H1 (cell line): ENCODE data around the gene PLEKHA3. TPM values are rescaled to one million over a fixed set of nuclear protein-coding genes. Genes with fewer than 3 reads are reported as not detected.

Experiments
- ATF3 ChIP-seq: IDR thresholded peaks from 2 replicates; pipeline ENCODE4 v1.6.1; 2011; ENCODE audit warnings: low read depth, mild to moderate bottlenecking, low read length; ENCODE audit not compliant: insufficient read depth
- CBX5 ChIP-seq: fragments of 300-800, 300-1000 bp; sonication (generic); IDR thresholded peaks from 2 replicates; pipeline ENCODE4 v1.7.1; 2016; ENCODE audit warnings: antibody characterized with exemption, low read length, low read depth
- CTBP2 ChIP-seq: IDR thresholded peaks from 2 replicates; pipeline ENCODE4 v1.7.0; 2011; ENCODE audit warnings: borderline replicate concordance, mild to moderate bottlenecking, moderate library complexity, mixed read lengths, low read length; ENCODE audit not compliant: insufficient read depth, insufficient read length
- CTCF ChIP-seq, 3 experiments: IDR thresholded peaks; 1 replicate in 2 of 3; 2 replicates in 1 of 3; pipeline versions ENCODE4 v1.5.1 to v1.6.1; 2011; ENCODE audit warnings: low read length in 3 of 3, mild to moderate bottlenecking in 3 of 3, inconsistent platforms in 2 of 3, low read depth in 1 of 3, moderate library complexity in 1 of 3; ENCODE audit not compliant: insufficient read depth in 1 of 3; ENCODE audit errors: control extremely low read depth in 1 of 3
- EP300 ChIP-seq, 2 experiments: IDR thresholded peaks; 1 replicate in 1 of 2; 2 replicates in 1 of 2; pipeline ENCODE4 v1.6.1; 2011 to 2012; ENCODE audit warnings: low read depth in 2 of 2, low read length in 2 of 2, mild to moderate bottlenecking in 2 of 2, borderline replicate concordance in 1 of 2, inconsistent platforms in 1 of 2, moderate library complexity in 1 of 2
- KDM1A ChIP-seq: fragments of 200-600, 300-600 bp; sonication (generic); IDR thresholded peaks from 2 replicates; pipeline ENCODE4 v1.7.1; 2016; ENCODE audit warnings: mild to moderate bottlenecking, low read length, borderline replicate concordance
- KDM4A ChIP-seq: IDR thresholded peaks from one replicate; pipeline ENCODE4 v1.7.1; 2012; ENCODE audit warnings: low read depth, mild to moderate bottlenecking, moderate library complexity, low read length, inconsistent platforms; ENCODE audit not compliant: severe bottlenecking
- PHF8 ChIP-seq: fragments of 200-600 bp; sonication (generic); conservative IDR thresholded peaks from 2 replicates; pipeline ENCODE4 v1.7.1; 2012; ENCODE audit warnings: low read depth, mild to moderate bottlenecking, inconsistent platforms, low read length, moderate library complexity
- POLR2A ChIP-seq, 2 experiments: IDR thresholded peaks; 1 replicate in 1 of 2; 2 replicates in 1 of 2; pipeline ENCODE4 v1.6.1; 2011; ENCODE audit warnings: low read depth in 2 of 2, low read length in 2 of 2, mild to moderate bottlenecking in 2 of 2; ENCODE audit errors: control extremely low read depth in 1 of 2
- POLR2AphosphoS5 ChIP-seq: IDR thresholded peaks from 2 replicates; pipeline ENCODE4 v1.6.1; 2011; ENCODE audit warnings: low read depth, low read length
- SIN3A ChIP-seq, 2 experiments: IDR thresholded peaks in 1 of 2; conservative IDR thresholded peaks in 1 of 2; 2 replicates each; pipeline ENCODE4 v1.6.1; 2011 to 2012; ENCODE audit warnings: low read length in 2 of 2, improper control_type of control experiment in 1 of 2, low read depth in 1 of 2, mild to moderate bottlenecking in 1 of 2
- TAF1 ChIP-seq: IDR thresholded peaks from 2 replicates; pipeline ENCODE4 v1.6.1; 2011; ENCODE audit warnings: mild to moderate bottlenecking, low read depth, low read length
- TBP ChIP-seq: IDR thresholded peaks from 2 replicates; pipeline ENCODE4 v1.6.1; 2011; ENCODE audit warnings: low read depth, low read length, improper control_type of control experiment
- polyA plus RNA-seq, 7 experiments: library from polyadenylated mRNA; depleted of rRNA in 3 of 7; stranded (reverse) in 5 of 7; unstranded in 2 of 7; fragments of >200 nt in 5 of 7; fragments of 200-250 nt in 2 of 7; gene quantifications; 1 replicate in 5 of 7; 2 replicates in 1 of 7; 4 replicates in 1 of 7; pipeline versions ENCODE4 v1.2.1 to v1.2.3, GENCODE V29; 2011 to 2013; ENCODE audit warnings: missing spikeins in 2 of 7, mixed read lengths in 2 of 7
- total RNA-seq: library from RNA; stranded (reverse); fragmentation: NEBNext Ultra II Directional; extraction: Animal tissue kit (Norgen Biotek cat#: 25700); gene quantifications from 2 replicates; pipeline ENCODE4 v1.2.1, GENCODE V29; 2021
- TF ChIP-seq, protein P1 (sequence below): IDR thresholded peaks from 2 replicates; pipeline ENCODE4 v1.6.1; 2012; ENCODE audit warnings: inconsistent platforms

PLEKHA3 gene
- total and polyA plus RNA-seq, 2 of the 8 experiments (the other 6 are each of a cell fraction or from before 2014, with no cell fraction given), result 1.9 to 20.1 TPM

DNA sequence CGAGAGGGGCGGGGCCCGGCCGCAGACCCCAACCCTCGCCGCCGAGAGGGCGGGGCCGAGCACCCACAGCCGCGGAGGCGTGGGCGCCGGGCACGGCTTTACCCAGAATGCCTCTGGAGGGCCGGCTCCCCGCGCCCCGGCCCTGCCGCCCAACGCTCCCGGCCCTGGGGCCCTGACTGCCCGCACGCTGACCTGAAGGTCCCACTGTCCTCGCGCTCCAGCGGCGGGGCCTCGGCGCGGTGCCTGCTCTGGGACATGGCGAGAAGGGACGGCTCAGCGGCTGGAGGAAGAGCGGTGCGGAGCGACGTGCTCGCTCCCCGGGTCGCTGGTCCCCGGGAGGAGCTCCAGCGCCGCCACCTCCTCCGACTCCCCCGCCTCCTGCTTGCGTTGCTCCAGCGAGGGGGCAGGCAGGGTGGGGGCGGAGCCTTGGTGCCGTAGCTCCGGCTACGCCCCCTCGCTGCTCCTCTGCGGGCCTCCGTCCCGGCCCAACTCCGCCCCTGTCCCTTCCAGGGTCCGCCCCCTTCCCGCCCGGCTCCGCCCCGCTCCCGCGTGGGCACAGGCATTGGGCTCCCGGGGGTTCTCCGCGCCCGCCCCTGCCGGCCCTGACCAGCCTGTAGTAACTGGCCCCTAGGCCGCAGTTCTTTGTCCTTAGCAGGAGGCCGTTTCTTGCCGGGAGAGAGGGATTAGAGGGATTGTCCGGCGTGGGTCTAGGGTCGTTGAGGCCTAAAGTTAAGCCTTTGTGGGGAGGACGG is 29.3 kb upstream of the PLEKHA3 start, which contains the start of the genes PJVK and PRKRA (continued):
- no peak for TF ChIP-seq ATF3
- TF ChIP-seq TAF1, result peak; percentile 72
- no peak for TF ChIP-seq CBX5
- TF ChIP-seq PHF8, result peak; percentile 100
- peak; percentile 84 for TF ChIP-seq POLR2AphosphoS5
- no peak for TF ChIP-seq CTCF (IDR thresholded peaks at IDR 0.05; ENCODE audit: control extremely low read depth in 1 of 3, insufficient read depth in 1 of 3, low read depth in 1 of 3, low read length in 3 of 3)
- peak in 1 of 2 experiments; percentile 57; a peak in 2 of 4 replicates for TF ChIP-seq SIN3A (conservative IDR thresholded peaks at IDR 0.05 in 1 of 2, IDR thresholded peaks at IDR 0.05 in 1 of 2; ENCODE audit: low read depth in 1 of 2, low read length in 2 of 2)
- TF ChIP-seq KDM4A, result peak; percentile 10
- TF ChIP-seq, protein P1, sequence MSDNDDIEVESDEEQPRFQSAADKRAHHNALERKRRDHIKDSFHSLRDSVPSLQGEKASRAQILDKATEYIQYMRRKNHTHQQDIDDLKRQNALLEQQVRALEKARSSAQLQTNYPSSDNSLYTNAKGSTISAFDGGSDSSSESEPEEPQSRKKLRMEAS, result peak; percentile 6
- no peak for TF ChIP-seq CTBP2
- no peak for TF ChIP-seq KDM1A
- TF ChIP-seq POLR2A (IDR thresholded peaks at IDR 0.05; ENCODE audit: control extremely low read depth in 1 of 2, low read depth in 2 of 2, low read length in 2 of 2), result peak; percentile 89 to 97
- TF ChIP-seq TBP, result peak; percentile 54
- TF ChIP-seq EP300 (IDR thresholded peaks at IDR 0.05; ENCODE audit: borderline replicate concordance in 1 of 2, low read depth in 2 of 2, low read length in 2 of 2), result no peak
